GM19025 (cell line): Measurements from ENCODE around the gene ANKRD13C.

ENCODE experiments used
- ATAC-seq: cut with Tn5 transposase; IDR thresholded peaks from one replicate; pipeline ENCODE4 v1.9.1; 2021; ENCODE audit warnings: mild to moderate bottlenecking, low read depth, moderate library complexity; ENCODE audit not compliant: unreplicated experiment

Gene ANKRD13C

DNA sequence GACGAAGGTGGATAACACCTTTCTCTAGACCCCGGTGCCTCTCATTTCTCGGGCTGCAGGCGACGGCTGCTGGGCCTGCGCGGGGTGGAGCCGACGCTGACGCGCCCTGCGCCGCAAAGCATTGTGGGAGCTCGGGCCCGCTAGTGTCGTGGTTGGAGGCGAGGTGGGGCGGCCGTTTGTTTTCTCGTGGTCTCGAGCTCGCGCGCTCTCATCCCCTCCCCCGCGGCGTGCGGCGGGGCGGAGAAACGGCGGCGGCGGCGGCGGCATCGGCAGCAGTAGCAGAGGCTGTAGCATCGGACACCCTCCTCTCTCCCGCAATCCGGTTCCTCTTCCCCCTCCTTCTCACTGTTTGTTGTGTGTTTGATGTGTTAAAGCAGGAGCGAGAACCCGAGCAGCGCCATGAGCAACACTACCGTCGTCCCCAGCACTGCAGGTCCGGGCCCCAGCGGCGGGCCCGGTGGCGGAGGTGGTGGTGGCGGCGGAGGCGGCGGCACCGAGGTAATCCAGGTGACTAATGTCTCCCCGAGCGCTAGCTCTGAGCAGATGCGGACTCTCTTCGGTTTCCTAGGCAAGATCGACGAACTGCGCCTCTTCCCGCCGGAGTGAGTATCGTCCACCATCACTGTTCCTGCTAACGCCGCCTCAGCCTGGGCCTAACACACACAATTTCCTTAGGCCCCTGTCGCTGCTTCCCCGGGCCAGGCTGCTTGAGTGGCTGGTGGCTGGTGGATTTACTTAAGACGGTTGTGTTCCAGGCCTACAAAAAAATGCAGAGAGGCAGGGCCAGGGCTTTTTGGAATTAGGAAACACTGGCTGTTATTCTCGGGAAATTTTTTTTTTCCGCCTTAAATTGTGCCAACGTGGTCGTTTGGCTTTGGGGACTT is 133.0 kb downstream of the ANKRD13C start, which contains the start of gene SRSF11:
Gene SRSF11 (plus strand): TSS at position 143 of the 884 bp plus-strand sequence. CDS start 257 bp downstream, at position 400.
- peak; percentile 94 for ATAC-seq

DNA sequence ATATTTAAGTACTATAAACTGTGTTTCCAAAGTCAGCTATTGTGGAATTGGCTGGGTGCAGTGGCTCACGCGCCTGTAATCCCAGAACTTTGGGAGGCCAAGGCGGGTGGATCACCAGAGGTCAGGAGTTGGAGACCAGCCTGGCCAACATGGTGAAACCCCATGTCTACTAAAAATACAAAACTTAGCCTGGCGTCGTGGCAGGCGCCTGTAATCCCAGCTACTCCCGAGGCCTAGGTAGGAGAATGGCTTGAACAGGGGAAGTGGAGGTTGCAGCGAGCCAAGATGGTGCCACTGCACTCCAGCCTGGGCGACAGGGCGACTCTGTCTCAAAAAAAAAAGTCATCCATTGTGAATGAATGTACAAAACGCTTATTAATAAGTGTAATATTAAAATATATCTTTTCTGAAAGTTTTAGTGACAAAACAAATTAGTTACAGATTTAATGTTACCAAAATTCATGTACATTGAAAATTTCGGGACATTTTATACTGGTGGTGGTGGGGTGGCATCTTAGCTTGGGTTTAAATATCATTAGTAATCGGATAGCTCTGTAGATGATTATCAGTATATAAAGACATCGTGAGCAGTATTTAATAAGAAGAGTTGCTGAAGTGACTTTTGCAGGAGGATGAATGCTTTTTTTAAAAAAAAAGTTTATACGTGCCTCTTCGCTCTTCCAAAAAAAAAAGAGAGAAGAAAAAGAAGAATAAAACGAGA is 133.8 kb downstream of the ANKRD13C start:
- peak; percentile 5 for ATAC-seq

DNA sequence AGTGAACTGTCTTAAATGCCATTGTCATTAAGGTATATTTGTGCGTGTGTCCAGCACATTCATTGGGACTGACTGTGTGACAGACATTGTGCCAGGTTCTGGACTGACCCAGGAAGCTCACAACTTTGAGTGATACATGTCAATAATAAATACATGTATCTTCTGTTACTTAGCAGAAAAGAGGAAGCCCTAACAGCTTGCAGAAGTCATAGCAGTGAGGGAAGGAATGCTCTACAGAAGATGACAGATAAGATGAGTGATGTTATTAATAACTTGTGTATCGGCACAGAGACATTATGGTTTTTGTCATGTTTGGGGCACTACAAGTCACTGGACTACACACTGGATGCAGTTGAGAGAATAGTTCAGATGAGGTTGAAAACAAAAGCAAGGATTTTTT is 134.5 kb downstream of the ANKRD13C start:
- no peak for ATAC-seq

DNA sequence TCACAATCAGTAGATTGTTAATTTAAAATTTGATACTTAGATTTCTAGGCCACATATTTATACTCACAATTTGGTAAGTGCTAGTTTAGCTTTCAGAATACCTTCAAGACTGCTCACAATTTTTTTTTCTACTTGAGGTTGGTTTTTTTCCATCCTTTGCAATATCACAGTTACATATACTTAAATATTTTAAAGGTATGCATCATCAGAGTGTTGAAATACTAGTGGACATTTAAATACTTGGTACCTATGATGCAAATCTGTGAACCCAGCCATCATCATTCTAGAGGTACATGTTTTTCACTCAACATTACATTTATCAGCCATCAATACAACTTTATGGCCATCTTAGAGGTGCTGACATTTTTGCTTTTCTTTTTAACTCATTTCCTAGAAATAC is 143.0 kb downstream of the ANKRD13C start:
- ATAC-seq, result no peak

DNA sequence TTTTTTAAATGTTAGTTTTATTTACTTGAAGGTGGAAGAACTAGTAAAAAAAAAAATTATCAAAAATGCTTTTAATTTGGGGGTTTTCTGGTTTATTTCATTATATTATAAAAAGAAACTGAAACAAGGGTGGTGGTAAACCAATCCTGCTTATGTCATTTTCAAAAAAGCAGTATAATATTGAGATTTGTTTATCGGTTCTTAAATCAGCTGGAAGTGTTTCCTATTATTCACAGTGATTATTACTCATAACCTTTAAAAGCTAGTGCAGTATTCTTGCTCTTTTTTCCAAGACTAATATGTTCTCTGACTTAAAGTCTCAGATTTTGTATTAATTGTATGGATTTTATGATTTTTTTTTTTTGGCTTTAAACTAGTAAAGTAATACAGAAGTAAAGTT is 143.7 kb downstream of the ANKRD13C start:
- no peak for ATAC-seq
